ENCODE measurements around the gene PPP4R3C. TPM values are rescaled to one million over a fixed set of nuclear protein-coding genes. Genes with fewer than 3 reads are reported as not detected.

Gene PPP4R3C
- total and polyA plus RNA-seq, 2 donors (not counting 1 experiment from before 2014, with no cell fraction given): not detected

GRCh38 chrX:27439771-27440170, 23.4 kb downstream of the PPP4R3C start:
- no peak overlapping the region for H3K4me2 ChIP-seq (ENCODE audit: extremely low read depth, insufficient read depth, low read length)
- DNase-seq (ENCODE audit: low read depth in 2 of 2): no peak
- H3K27ac ChIP-seq (ENCODE audit: insufficient read depth, low read length): no peak overlapping the region
- no peaks in the 10 kb centered on the region for H3K9me3 ChIP-seq (ENCODE audit: control insufficient read depth, insufficient read depth, low read depth, low read length)
- no peak overlapping the region for H2AFZ ChIP-seq (ENCODE audit: low read length)
- H3K36me3 ChIP-seq (ENCODE audit: control insufficient read depth, insufficient read depth, low read length): no peaks in the 10 kb centered on the region
- no peaks in the 10 kb centered on the region for H4K20me1 ChIP-seq (ENCODE audit: control insufficient read depth, extremely low read depth, insufficient read depth, low read length)
- TF ChIP-seq CTCF (conservative IDR thresholded peaks at IDR 0.05 in 1 of 2, IDR thresholded peaks at IDR 0.05 in 1 of 2; ENCODE audit: low read depth in 1 of 2, low read length in 2 of 2) (no peak), EZH2 (IDR thresholded peaks at IDR 0.05; ENCODE audit: low read length, missing control alignments) (no peak)
- H3K4me1 ChIP-seq (ENCODE audit: control insufficient read depth, extremely low read depth, insufficient read depth, low read length): no peaks in the 10 kb centered on the region
- no peaks in the 10 kb centered on the region for H3K79me2 ChIP-seq (ENCODE audit: control insufficient read depth, insufficient read depth, low read length)
- H3K9ac ChIP-seq (ENCODE audit: insufficient read depth, low read length): no peak overlapping the region
- no peaks in the 10 kb centered on the region for H3K27me3 ChIP-seq (ENCODE audit: control insufficient read depth, insufficient read depth, low read length)
- H3K4me3 ChIP-seq (replicated peaks in 1 of 4; ENCODE audit: control extremely low read depth in 1 of 4, insufficient read depth in 1 of 4, low read depth in 3 of 4, low read length in 4 of 4): no peak overlapping the region

- Histone ChIP-seq H3K27me3 (ENCODE audit: control insufficient read depth, insufficient read depth, low read length) (no peaks in the 10 kb centered on the region), H3K4me1 (ENCODE audit: control insufficient read depth, extremely low read depth, insufficient read depth, low read length) (no peaks in the 10 kb centered on the region), H3K4me3 (replicated peaks in 1 of 4; ENCODE audit: control extremely low read depth in 1 of 4, insufficient read depth in 1 of 4, low read depth in 3 of 4, low read length in 4 of 4) (no peak overlapping the region), H4K20me1 (ENCODE audit: control insufficient read depth, extremely low read depth, insufficient read depth, low read length) (no peaks in the 10 kb centered on the region), H2AFZ (ENCODE audit: low read length) (no peak overlapping the region), H3K9ac (ENCODE audit: insufficient read depth, low read length) (no peak overlapping the region), H3K9me3 (ENCODE audit: control insufficient read depth, insufficient read depth, low read depth, low read length) (no peaks in the 10 kb centered on the region), H3K4me2 (ENCODE audit: extremely low read depth, insufficient read depth, low read length) (no peak overlapping the region), H3K79me2 (ENCODE audit: control insufficient read depth, insufficient read depth, low read length) (no peaks in the 10 kb centered on the region), H3K27ac (ENCODE audit: insufficient read depth, low read length) (no peak overlapping the region), H3K36me3 (ENCODE audit: control insufficient read depth, insufficient read depth, low read length) (no peaks in the 10 kb centered on the region)
- TF ChIP-seq EZH2 (IDR thresholded peaks at IDR 0.05; ENCODE audit: low read length, missing control alignments) (no peak), CTCF (conservative IDR thresholded peaks at IDR 0.05 in 1 of 2, IDR thresholded peaks at IDR 0.05 in 1 of 2; ENCODE audit: low read depth in 1 of 2, low read length in 2 of 2) (no peak)
- DNase-seq (ENCODE audit: low read depth in 2 of 2): no peak
Measured at GRCh38 chrX:27438937-27439336, 24.2 kb downstream of the PPP4R3C start.

GRCh38 chrX:27435031-27435430, 28.1 kb downstream of the PPP4R3C start:
- TF ChIP-seq CTCF (conservative IDR thresholded peaks at IDR 0.05 in 1 of 2, IDR thresholded peaks at IDR 0.05 in 1 of 2; ENCODE audit: low read depth in 1 of 2, low read length in 2 of 2) (no peak), EZH2 (IDR thresholded peaks at IDR 0.05; ENCODE audit: low read length, missing control alignments) (no peak)
- H3K36me3 ChIP-seq (ENCODE audit: control insufficient read depth, insufficient read depth, low read length): no peaks in the 10 kb centered on the region
- H3K79me2 ChIP-seq (ENCODE audit: control insufficient read depth, insufficient read depth, low read length): no peaks in the 10 kb centered on the region
- H2AFZ ChIP-seq (ENCODE audit: low read length): no peak overlapping the region
- DNase-seq (ENCODE audit: low read depth in 2 of 2): no peak
- H4K20me1 ChIP-seq (ENCODE audit: control insufficient read depth, extremely low read depth, insufficient read depth, low read length): no peaks in the 10 kb centered on the region
- H3K4me3 ChIP-seq (replicated peaks in 1 of 4; ENCODE audit: control extremely low read depth in 1 of 4, insufficient read depth in 1 of 4, low read depth in 3 of 4, low read length in 4 of 4): no peak overlapping the region
- no peak overlapping the region for H3K4me2 ChIP-seq (ENCODE audit: extremely low read depth, insufficient read depth, low read length)
- no peak overlapping the region for H3K9ac ChIP-seq (ENCODE audit: insufficient read depth, low read length)
- no peaks in the 10 kb centered on the region for H3K4me1 ChIP-seq (ENCODE audit: control insufficient read depth, extremely low read depth, insufficient read depth, low read length)
- H3K9me3 ChIP-seq (ENCODE audit: control insufficient read depth, insufficient read depth, low read depth, low read length): no peaks in the 10 kb centered on the region
- no peak overlapping the region for H3K27ac ChIP-seq (ENCODE audit: insufficient read depth, low read length)
- no peaks in the 10 kb centered on the region for H3K27me3 ChIP-seq (ENCODE audit: control insufficient read depth, insufficient read depth, low read length)

Other genes starting within 250 kb of the PPP4R3C start
- not detected in 2 replicates for gene DCAF8L2, start 127.0 kb upstream of the PPP4R3C start, total RNA-seq
- gene DCAF8L2, start 127.0 kb upstream of the PPP4R3C start, polyA plus RNA-seq: not detected in 2 replicates

Measured in fibroblast of lung (primary cell).